H9 (cell line): ENCODE results near the gene PRR5L. TPM values are rescaled to one million over a fixed set of nuclear protein-coding genes. Genes with fewer than 3 reads are reported as not detected.

ENCODE experiments used
- DNase-seq: peaks from one replicate; pipeline ENCODE4 v3.0.0-alpha.2; 2017
- H2AFZ ChIP-seq: one replicate; pipeline ENCODE4 v1.6.1; 2013; ENCODE audit warnings: mild to moderate bottlenecking, low read length, control low read depth, moderate library complexity
- H2AK5ac ChIP-seq: 2 replicates; pipeline ENCODE4 v1.6.1; 2013; ENCODE audit warnings: low read length, control low read depth, mixed read lengths; ENCODE audit not compliant: insufficient read length
- H2BK120ac ChIP-seq: one replicate; pipeline ENCODE4 v1.6.1; 2013; ENCODE audit warnings: low read depth, mild to moderate bottlenecking, low read length, control low read depth, inconsistent platforms; ENCODE audit not compliant: poor library complexity, severe bottlenecking
- H2BK12ac ChIP-seq: 2 replicates; pipeline ENCODE4 v1.6.1; 2013; ENCODE audit warnings: low read length, control low read depth, mixed read lengths, low read depth; ENCODE audit not compliant: insufficient read length
- H2BK15ac ChIP-seq: 2 replicates; pipeline ENCODE4 v1.6.1; 2013; ENCODE audit warnings: low read depth, low read length, control low read depth
- H2BK20ac ChIP-seq: one replicate; pipeline ENCODE4 v1.6.1; 2013; ENCODE audit warnings: low read depth, mild to moderate bottlenecking, low read length, control low read depth, inconsistent platforms; ENCODE audit not compliant: poor library complexity, severe bottlenecking
- H2BK5ac ChIP-seq: 2 replicates; pipeline ENCODE4 v1.6.1; 2013; ENCODE audit warnings: low read length, control low read depth, mixed read lengths; ENCODE audit not compliant: insufficient read length
- H3K14ac ChIP-seq: 2 replicates; pipeline ENCODE4 v1.6.1; 2013; ENCODE audit warnings: low read length, control low read depth; ENCODE audit not compliant: insufficient read depth
- H3K18ac ChIP-seq: 2 replicates; pipeline ENCODE4 v1.6.1; 2013; ENCODE audit warnings: low read depth, mild to moderate bottlenecking, mixed read lengths, low read length, control low read depth; ENCODE audit not compliant: insufficient read length
- H3K23ac ChIP-seq: 2 replicates; pipeline ENCODE4 v1.6.1; 2013; ENCODE audit warnings: low read length, control low read depth, mixed read lengths, low read depth; ENCODE audit not compliant: insufficient read length
- H3K23me2 ChIP-seq: 2 replicates; pipeline ENCODE4 v1.6.1; 2013; ENCODE audit warnings: low read depth, mild to moderate bottlenecking, mixed read lengths, low read length, control low read depth; ENCODE audit not compliant: insufficient read length, poor library complexity, severe bottlenecking
- H3K27ac ChIP-seq: 2 replicates; pipeline ENCODE4 v1.5.1; 2013; ENCODE audit warnings: low read length, control low read depth, mixed read lengths, low read depth; ENCODE audit not compliant: insufficient read length
- H3K27me3 ChIP-seq: 2 replicates; pipeline ENCODE4 v1.6.1; 2013; ENCODE audit warnings: low read length, control low read depth, inconsistent platforms; ENCODE audit not compliant: insufficient read depth
- H3K4ac ChIP-seq: 2 replicates; pipeline ENCODE4 v1.6.1; 2013; ENCODE audit warnings: low read depth, mild to moderate bottlenecking, control low read depth, inconsistent platforms, low read length, moderate library complexity
- H3K4me1 ChIP-seq: 2 replicates; pipeline ENCODE4 v1.6.1; 2013; ENCODE audit warnings: low read length, control low read depth, inconsistent platforms; ENCODE audit not compliant: insufficient read depth
- H3K4me2 ChIP-seq: 2 replicates; pipeline ENCODE4 v1.6.1; 2013; ENCODE audit warnings: low read length, control low read depth, mixed read lengths; ENCODE audit not compliant: insufficient read length, insufficient read depth
- H3K56ac ChIP-seq: 2 replicates; pipeline ENCODE4 v1.6.1; 2013; ENCODE audit warnings: low read depth, mild to moderate bottlenecking, mixed read lengths, low read length, control low read depth; ENCODE audit not compliant: insufficient read length
- H3K79me1 ChIP-seq: 2 replicates; pipeline ENCODE4 v1.6.1; 2013; ENCODE audit warnings: low read depth, mild to moderate bottlenecking, moderate library complexity, low read length, control low read depth, inconsistent platforms; ENCODE audit not compliant: insufficient read depth, poor library complexity, severe bottlenecking
- H3K79me2 ChIP-seq: 2 replicates; pipeline ENCODE4 v1.6.1; 2013; ENCODE audit warnings: low read length, control low read depth, inconsistent platforms; ENCODE audit not compliant: insufficient read depth
- H3K9ac ChIP-seq: 2 replicates; pipeline ENCODE4 v1.6.1; 2013; ENCODE audit warnings: low read length, control low read depth, mixed read lengths; ENCODE audit not compliant: insufficient read length; ENCODE audit errors: extremely low read depth
- H3K9me3 ChIP-seq: one replicate; pipeline ENCODE4 v1.6.1; 2013; ENCODE audit warnings: low read depth, low read length, inconsistent platforms; ENCODE audit not compliant: control insufficient read depth
- H3T11ph ChIP-seq: one replicate; pipeline ENCODE4 v1.6.1; 2013; ENCODE audit warnings: mild to moderate bottlenecking, low read length, control low read depth, inconsistent platforms
- H4K20me1 ChIP-seq: one replicate; pipeline ENCODE4 v1.6.1; 2013; ENCODE audit not compliant: control insufficient read depth, insufficient read length, insufficient read depth
- H4K5ac ChIP-seq: 2 replicates; pipeline ENCODE4 v1.6.1; 2013; ENCODE audit warnings: low read depth, mild to moderate bottlenecking, mixed read lengths, low read length, control low read depth; ENCODE audit not compliant: insufficient read length
- H4K8ac ChIP-seq: replicated peaks from 2 replicates; pipeline ENCODE4 v1.6.1; 2013; ENCODE audit warnings: low read length, control low read depth, mixed read lengths, low read depth; ENCODE audit not compliant: insufficient read length
- H4K91ac ChIP-seq: 2 replicates; pipeline ENCODE4 v1.6.1; 2013; ENCODE audit warnings: low read depth, mild to moderate bottlenecking, moderate library complexity, mixed read lengths, low read length, control low read depth; ENCODE audit not compliant: insufficient read length
- H3K27ac Mint-ChIP-seq, 3 experiments: 2 replicates in 2 of 3; 3 replicates in 1 of 3; pipeline ENCODE4 v1.8.0; 2020 to 2021; ENCODE audit warnings: mixed read lengths in 3 of 3, mild to moderate bottlenecking in 1 of 3, moderate library complexity in 1 of 3
- H3K27me3 Mint-ChIP-seq: 2 replicates; pipeline ENCODE4 v1.8.0; 2021; ENCODE audit warnings: low read depth, mild to moderate bottlenecking, moderate library complexity, mixed read lengths
- H3K36me3 Mint-ChIP-seq, 3 experiments: 2 replicates in 2 of 3; 3 replicates in 1 of 3; pipeline ENCODE4 v1.8.0; 2020 to 2021; ENCODE audit warnings: low read depth in 3 of 3, mixed read lengths in 3 of 3; ENCODE audit not compliant: insufficient read depth in 1 of 3
- H3K4me1 Mint-ChIP-seq, 2 experiments: 2 replicates each; pipeline ENCODE4 v1.8.0; 2020; ENCODE audit warnings: mixed read lengths in 2 of 2
- H3K4me3 Mint-ChIP-seq, 2 experiments: 2 replicates in 1 of 2; 3 replicates in 1 of 2; pipeline ENCODE4 v1.8.0; 2020 to 2021; ENCODE audit warnings: mild to moderate bottlenecking in 2 of 2, mixed read lengths in 2 of 2, moderate library complexity in 1 of 2
- H3K9me3 Mint-ChIP-seq, 2 experiments: 2 replicates in 1 of 2; 3 replicates in 1 of 2; pipeline ENCODE4 v1.8.0; 2020; ENCODE audit warnings: mild to moderate bottlenecking in 2 of 2, mixed read lengths in 2 of 2, moderate library complexity in 1 of 2
- CTCF ChIP-seq: fragments of 200-600 bp; sonication (generic); conservative IDR thresholded peaks from 3 replicates; pipeline ENCODE4 v1.8.0; 2021; ENCODE audit warnings: antibody characterized with exemption, mild to moderate bottlenecking
- WGBS: extraction: QIAGEN DNeasy Blood & Tissue Kit; methylation state at CpG from one replicate; pipeline ENCODE4 v1.1.7; 2013; ENCODE audit warnings: missing lambda C conversion rate, low lambda C conversion rate, mixed read lengths; ENCODE audit not compliant: insufficient read length; ENCODE audit errors: extremely low coverage; 5-methylcytosine and 5-hydroxymethylcytosine counted together
- total RNA-seq: library from RNA; stranded (reverse); gene quantifications from 2 replicates; pipeline ENCODE4 v1.2.1, GENCODE V29; 2021

PRR5L gene
- total RNA-seq, 1 experiment from 2014 or later = 5.6 TPM

GRCh38 chr11:36432738-36433137 is 136.7 kb downstream of the PRR5L start:
- Histone ChIP-seq H3K9me3 (no peaks in the 10 kb centered on the region), H2BK20ac (no peak overlapping the region), H2BK5ac (no peak overlapping the region), H3K79me2 (no peaks in the 10 kb centered on the region), H3K23me2 (no peaks in the 10 kb centered on the region), H2BK120ac (no peak overlapping the region), H4K5ac (no peak overlapping the region), H2BK15ac (no peak overlapping the region), H4K91ac (no peak overlapping the region), H2BK12ac (no peak overlapping the region), H3T11ph (no peak overlapping the region), H3K23ac (no peak overlapping the region), H3K27me3 (no peaks in the 10 kb centered on the region), H3K27ac (no peak overlapping the region), H3K4ac (no peak overlapping the region), H3K56ac (no peak overlapping the region), H2AFZ (no peak overlapping the region), H3K14ac (no peak overlapping the region), H3K4me1 (no peaks in the 10 kb centered on the region), H3K4me2 (no peak overlapping the region), H3K79me1 (no peaks in the 10 kb centered on the region), H3K9ac (no peak overlapping the region), H4K8ac (no peak overlapping the region), H3K18ac (no peak overlapping the region), H2AK5ac (no peak overlapping the region), H4K20me1 (no peaks in the 10 kb centered on the region)
- no CpG with 5 or more reads among the region's 4 CpGs for WGBS
- no peak for DNase-seq
- no peaks in the 10 kb centered on the region for H3K27me3 Mint-ChIP-seq
- no peak overlapping the region for H3K4me3 Mint-ChIP-seq
- peaks cover 0 to 5% (median 0%) of the 10 kb centered on the region in 3 experiments; a peak in 3 of 7 replicates for H3K36me3 Mint-ChIP-seq
- H3K9me3 Mint-ChIP-seq = no peaks in the 10 kb centered on the region
- H3K4me1 Mint-ChIP-seq = no peaks in the 10 kb centered on the region
- no peak overlapping the region for H3K27ac Mint-ChIP-seq
- TF ChIP-seq CTCF = no peak
